ENCODE data around the gene RNF44.

Gene RNF44

DNA sequence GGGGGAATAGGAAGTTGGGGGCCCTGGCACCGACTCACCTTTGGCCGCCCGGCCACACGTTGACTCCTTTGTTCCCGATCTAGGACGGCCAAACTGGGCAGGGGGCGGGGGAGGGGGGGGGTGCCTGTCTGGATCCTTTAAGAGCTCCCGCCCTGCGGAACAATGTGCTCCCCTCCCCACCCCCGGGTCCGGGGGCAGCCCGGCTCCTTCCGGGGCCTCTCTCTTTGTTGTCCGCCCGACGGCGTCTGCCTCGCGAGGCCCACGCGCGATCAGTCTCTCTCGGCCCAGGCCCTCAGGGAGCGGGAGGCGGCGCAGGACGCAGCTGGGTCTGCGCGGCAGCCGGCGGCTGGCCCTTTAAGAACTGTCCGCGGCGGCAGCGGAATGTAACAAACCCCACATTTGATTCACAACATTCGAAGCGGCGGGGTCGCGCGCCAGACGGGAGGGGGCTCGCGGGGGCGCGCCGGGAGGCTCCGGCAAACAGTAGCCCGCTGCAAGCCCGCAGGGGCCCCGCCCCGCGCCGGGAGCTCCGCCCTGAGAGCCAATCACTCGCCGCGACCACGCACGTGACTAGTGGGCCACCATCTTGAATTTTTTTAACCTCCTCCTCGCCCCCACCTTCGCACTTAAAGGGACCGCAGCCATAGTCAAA lies at the start of gene RNF44:
RNF44 (minus strand) TSS at position 501 of the 652 bp plus-strand sequence. CDS start 4,930 bp downstream, outside the sequence.
- TF ChIP-seq ZFX (IDR thresholded peaks at IDR 0.05), result peak; percentile 49; the same call in 1 of the 2 replicates
- TF ChIP-seq, protein P1, sequence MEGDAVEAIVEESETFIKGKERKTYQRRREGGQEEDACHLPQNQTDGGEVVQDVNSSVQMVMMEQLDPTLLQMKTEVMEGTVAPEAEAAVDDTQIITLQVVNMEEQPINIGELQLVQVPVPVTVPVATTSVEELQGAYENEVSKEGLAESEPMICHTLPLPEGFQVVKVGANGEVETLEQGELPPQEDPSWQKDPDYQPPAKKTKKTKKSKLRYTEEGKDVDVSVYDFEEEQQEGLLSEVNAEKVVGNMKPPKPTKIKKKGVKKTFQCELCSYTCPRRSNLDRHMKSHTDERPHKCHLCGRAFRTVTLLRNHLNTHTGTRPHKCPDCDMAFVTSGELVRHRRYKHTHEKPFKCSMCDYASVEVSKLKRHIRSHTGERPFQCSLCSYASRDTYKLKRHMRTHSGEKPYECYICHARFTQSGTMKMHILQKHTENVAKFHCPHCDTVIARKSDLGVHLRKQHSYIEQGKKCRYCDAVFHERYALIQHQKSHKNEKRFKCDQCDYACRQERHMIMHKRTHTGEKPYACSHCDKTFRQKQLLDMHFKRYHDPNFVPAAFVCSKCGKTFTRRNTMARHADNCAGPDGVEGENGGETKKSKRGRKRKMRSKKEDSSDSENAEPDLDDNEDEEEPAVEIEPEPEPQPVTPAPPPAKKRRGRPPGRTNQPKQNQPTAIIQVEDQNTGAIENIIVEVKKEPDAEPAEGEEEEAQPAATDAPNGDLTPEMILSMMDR (conservative IDR thresholded peaks at IDR 0.05), result no peak
- H3K27ac ChIP-seq, result peak within 1 kb of the TSS; percentile 97

DNA sequence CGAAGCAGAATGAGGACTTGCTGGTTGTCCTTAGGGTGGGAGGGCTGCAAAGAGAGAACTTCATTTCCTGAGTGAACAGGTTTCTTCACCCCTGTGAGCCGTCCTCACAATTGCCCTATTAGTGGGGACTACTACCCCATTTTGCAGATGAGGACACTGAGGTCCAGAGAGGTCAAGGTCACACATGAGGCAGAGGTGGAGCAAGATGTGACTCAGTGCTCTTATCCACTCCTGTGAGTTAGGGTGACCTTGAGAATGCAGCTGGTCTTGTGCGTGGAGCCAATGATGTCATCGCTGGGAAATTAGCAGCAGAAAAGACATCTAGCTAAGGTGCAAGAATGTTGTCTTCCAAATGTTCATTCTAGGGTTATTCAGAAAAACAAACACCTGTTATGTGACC lies 45.9 kb upstream of the RNF44 start:
- H3K27ac ChIP-seq, result no peak overlapping the region
- TF ChIP-seq, protein P1 (conservative IDR thresholded peaks at IDR 0.05), result no peak
- TF ChIP-seq ZFX (IDR thresholded peaks at IDR 0.05), result no peak

DNA sequence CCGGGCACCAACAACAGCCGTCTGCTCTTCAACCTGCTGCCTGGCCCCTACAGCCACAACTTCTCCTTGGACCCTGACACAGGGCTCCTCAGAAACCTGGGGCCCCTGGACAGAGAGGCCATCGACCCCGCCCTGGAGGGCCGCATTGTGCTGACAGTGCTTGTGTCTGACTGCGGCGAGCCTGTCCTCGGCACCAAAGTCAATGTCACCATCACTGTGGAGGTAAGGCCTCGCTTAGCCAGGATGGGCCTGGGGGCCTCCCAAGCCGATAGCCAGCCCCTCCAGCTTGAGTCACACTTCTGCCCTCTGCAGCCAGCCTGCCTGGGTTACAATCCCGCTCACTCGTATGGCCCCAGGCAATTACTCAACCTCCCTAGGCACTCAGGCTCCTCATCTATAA lies 44.2 kb upstream of the RNF44 start:
- no peak for TF ChIP-seq ZFX (IDR thresholded peaks at IDR 0.05)
- TF ChIP-seq, protein P1 (conservative IDR thresholded peaks at IDR 0.05), result no peak
- no peak overlapping the region for H3K27ac ChIP-seq

DNA sequence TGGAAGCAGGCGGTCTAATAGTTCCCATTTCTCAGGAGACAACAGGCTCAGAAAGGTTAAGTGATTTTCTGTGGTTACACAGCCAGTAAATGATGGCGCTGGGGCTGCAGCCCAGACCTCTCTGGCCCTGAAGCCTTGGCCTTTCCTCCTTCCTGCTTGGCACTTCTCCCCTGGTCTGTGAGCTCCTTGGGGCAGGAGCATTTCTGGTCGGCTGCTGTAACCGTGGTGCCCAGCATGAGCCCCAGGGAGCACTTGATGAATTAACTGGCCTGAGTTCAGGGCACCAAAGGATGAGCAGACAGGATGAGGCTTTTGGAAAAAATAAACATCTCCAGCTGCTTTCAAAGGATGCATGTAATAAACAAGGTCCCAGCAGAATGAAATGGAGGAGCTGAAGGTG lies 42.1 kb upstream of the RNF44 start:
- no peak overlapping the region for H3K27ac ChIP-seq
- TF ChIP-seq, protein P1 (conservative IDR thresholded peaks at IDR 0.05), result no peak
- no peak for TF ChIP-seq ZFX (IDR thresholded peaks at IDR 0.05)

DNA sequence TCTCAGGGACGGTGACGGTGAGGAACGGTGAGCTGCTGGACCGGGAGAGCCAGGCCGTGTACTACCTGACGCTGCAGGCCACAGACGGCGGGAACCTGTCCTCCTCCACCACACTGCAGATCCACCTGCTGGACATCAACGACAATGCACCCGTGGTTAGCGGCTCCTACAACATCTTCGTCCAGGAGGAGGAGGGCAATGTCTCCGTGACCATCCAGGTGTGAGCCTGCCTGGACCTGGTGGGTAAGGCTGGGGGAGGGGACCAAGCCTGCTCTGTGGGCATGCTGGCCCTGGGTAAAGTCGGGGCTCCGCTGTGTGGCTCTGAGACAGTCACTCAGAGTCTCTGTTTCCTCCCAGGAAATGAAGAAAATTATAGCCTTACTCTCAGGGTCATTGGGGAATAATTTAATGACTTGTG lies 41.2 kb upstream of the RNF44 start:
- TF ChIP-seq, protein P1 (conservative IDR thresholded peaks at IDR 0.05), result peak; percentile 87
- TF ChIP-seq ZFX (IDR thresholded peaks at IDR 0.05), result no peak
- H3K27ac ChIP-seq, result no peak overlapping the region; the same call in 1 of the 2 replicates

GRCh38 chr5:176577312-176578176 lies 40.3 kb upstream of the RNF44 start:
- TF ChIP-seq, protein P1 (conservative IDR thresholded peaks at IDR 0.05), result no peak
- TF ChIP-seq ZFX (IDR thresholded peaks at IDR 0.05), result no peak
- no peak overlapping the region; the same call in 1 of the 2 replicates for H3K27ac ChIP-seq
